ENCODE results near the gene C17orf100. TPM values are rescaled to one million over a fixed set of nuclear protein-coding genes. Genes with fewer than 3 reads are reported as not detected.
A peak's percentile ranks its signal among the peaks of the same experiment; 100 is the strongest.

Gene C17orf100
- total RNA-seq, 1 experiment from 2014 or later = 3.1 TPM

DNA sequence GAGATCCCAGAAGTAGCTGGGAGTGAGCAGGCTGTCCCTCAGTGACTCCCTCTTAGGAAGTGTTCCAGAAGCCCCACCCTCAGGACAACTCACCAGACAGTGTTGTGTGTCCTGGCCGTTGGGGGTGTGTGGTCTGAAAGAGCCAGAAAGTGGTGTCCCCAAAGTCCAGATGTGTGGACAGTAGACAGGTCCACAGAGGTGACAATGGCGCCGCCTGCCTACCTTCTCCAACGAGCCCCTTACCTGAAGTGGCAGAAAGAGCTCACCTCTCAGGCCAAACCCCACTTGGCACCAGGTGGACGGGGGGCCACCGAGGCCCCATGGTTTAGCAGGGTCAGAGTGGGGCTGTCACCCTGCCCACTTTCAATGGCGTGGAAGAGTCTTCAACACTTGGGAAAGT lies 19.9 kb downstream of the C17orf100 start:
- Mint-ChIP-seq H3K4me3 (ENCODE audit: low read depth, unreplicated experiment) (no peak overlapping the region), H3K36me3 (ENCODE audit: insufficient read depth, unreplicated experiment) (peaks cover 11% of the 10 kb centered on the region), H3K27ac (ENCODE audit: unreplicated experiment) (peak overlapping the region; percentile 70), H3K4me1 (ENCODE audit: low read depth, unreplicated experiment) (peaks cover 15% of the 10 kb centered on the region), H3K27me3 (ENCODE audit: unreplicated experiment) (no peaks in the 10 kb centered on the region), H3K9me3 (ENCODE audit: low read depth, unreplicated experiment) (no peaks in the 10 kb centered on the region)
- no TSS peak for BruUV-seq (replicated peaks)
- CTCF ChIA-PET = no interaction called here
- no peak for DNase-seq
- intact Hi-C loops (cut with micrococcal nuclease; ENCODE audit: unreplicated experiment) = no loop called here
- TF ChIP-seq CTCF (IDR thresholded peaks at IDR 0.05; ENCODE audit: unreplicated experiment) = no peak

DNA sequence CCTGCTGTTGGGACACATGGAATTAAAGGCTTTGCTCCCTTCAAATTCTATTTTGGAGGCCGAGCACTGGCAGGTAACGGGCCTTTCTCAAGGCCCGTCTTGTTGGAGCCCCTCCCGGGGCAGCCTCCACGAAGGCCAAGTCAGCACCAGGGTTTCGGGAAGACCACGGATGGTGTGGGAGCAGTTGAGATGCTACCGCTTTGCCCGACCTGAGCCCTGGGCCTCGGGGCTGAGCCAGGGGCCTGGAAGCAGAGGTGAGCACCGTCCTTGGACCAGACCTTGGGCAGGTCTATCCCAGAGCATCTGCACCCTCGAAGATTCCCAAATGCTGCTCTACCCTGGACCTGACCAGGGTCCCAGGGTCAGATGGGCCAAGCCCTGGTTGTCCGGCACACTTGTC lies 23.0 kb downstream of the C17orf100 start:
- no peak overlapping the region for H3K27ac Mint-ChIP-seq (ENCODE audit: unreplicated experiment)
- BruUV-seq (replicated peaks) = no TSS peak
- CTCF ChIA-PET = no interaction called here
- intact Hi-C loops (cut with micrococcal nuclease; ENCODE audit: unreplicated experiment) = no loop called here
- peaks cover 14% of the 10 kb centered on the region for H3K27me3 Mint-ChIP-seq (ENCODE audit: unreplicated experiment)
- TF ChIP-seq CTCF (IDR thresholded peaks at IDR 0.05; ENCODE audit: unreplicated experiment) = no peak
- H3K4me1 Mint-ChIP-seq (ENCODE audit: low read depth, unreplicated experiment) = peaks cover 9% of the 10 kb centered on the region
- no peak overlapping the region for H3K4me3 Mint-ChIP-seq (ENCODE audit: low read depth, unreplicated experiment)
- no peaks in the 10 kb centered on the region for H3K9me3 Mint-ChIP-seq (ENCODE audit: low read depth, unreplicated experiment)
- no peak for DNase-seq
- H3K36me3 Mint-ChIP-seq (ENCODE audit: insufficient read depth, unreplicated experiment) = peaks cover 4% of the 10 kb centered on the region

GRCh38 chr17:6675201-6675825 lies 23.8 kb downstream of the C17orf100 start:
- H3K9me3 Mint-ChIP-seq (ENCODE audit: low read depth, unreplicated experiment) = no peaks in the 10 kb centered on the region
- CTCF ChIA-PET = no interaction called here
- peaks cover 14% of the 10 kb centered on the region for H3K27me3 Mint-ChIP-seq (ENCODE audit: unreplicated experiment)
- H3K27ac Mint-ChIP-seq (ENCODE audit: unreplicated experiment) = no peak overlapping the region
- no peak for TF ChIP-seq CTCF (IDR thresholded peaks at IDR 0.05; ENCODE audit: unreplicated experiment)
- no peak for DNase-seq
- no peaks in the 10 kb centered on the region for H3K36me3 Mint-ChIP-seq (ENCODE audit: insufficient read depth, unreplicated experiment)
- H3K4me1 Mint-ChIP-seq (ENCODE audit: low read depth, unreplicated experiment) = peaks cover 5% of the 10 kb centered on the region
- BruUV-seq (replicated peaks) = no TSS peak
- H3K4me3 Mint-ChIP-seq (ENCODE audit: low read depth, unreplicated experiment) = no peak overlapping the region
- intact Hi-C loops (cut with micrococcal nuclease; ENCODE audit: unreplicated experiment) = no loop called here

DNA sequence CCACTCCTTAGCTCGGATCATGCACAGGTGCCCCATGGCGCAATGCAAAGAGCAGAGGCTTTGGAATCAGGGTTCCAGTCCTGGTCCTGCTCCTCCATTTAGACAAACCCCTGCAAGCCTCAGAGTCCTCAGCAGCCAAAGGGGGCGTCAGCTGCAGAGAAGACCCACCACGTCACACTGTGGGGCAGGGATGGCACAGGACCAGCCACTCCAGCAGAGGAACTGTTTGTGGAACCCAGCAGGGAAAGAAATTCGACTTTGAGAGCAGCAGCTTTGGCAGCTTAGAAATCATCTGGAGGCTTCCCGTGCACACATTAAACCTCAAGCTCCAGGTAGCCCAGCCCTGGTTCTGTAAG lies 25.2 kb downstream of the C17orf100 start:
- intact Hi-C loops (cut with micrococcal nuclease; ENCODE audit: unreplicated experiment) = no loop called here
- H3K27ac Mint-ChIP-seq (ENCODE audit: unreplicated experiment) = no peak overlapping the region
- DNase-seq = no peak
- H3K4me1 Mint-ChIP-seq (ENCODE audit: low read depth, unreplicated experiment) = peaks cover 13% of the 10 kb centered on the region
- no TSS peak for BruUV-seq (replicated peaks)
- no peaks in the 10 kb centered on the region for H3K9me3 Mint-ChIP-seq (ENCODE audit: low read depth, unreplicated experiment)
- H3K36me3 Mint-ChIP-seq (ENCODE audit: insufficient read depth, unreplicated experiment) = no peaks in the 10 kb centered on the region
- CTCF ChIA-PET = interaction anchor here (0.5 kb wide), 1 partner anchor 261 kb away, joined by 3 read pairs; no protein-coding TSS in a partner anchor
- no peak for TF ChIP-seq CTCF (IDR thresholded peaks at IDR 0.05; ENCODE audit: unreplicated experiment)
- no peak overlapping the region for H3K4me3 Mint-ChIP-seq (ENCODE audit: low read depth, unreplicated experiment)
- H3K27me3 Mint-ChIP-seq (ENCODE audit: unreplicated experiment) = peaks cover 14% of the 10 kb centered on the region
